OCI-LY7 (cell line): ENCODE measurements around the gene NPDC1. TPM values are rescaled to one million over a fixed set of nuclear protein-coding genes. Genes with fewer than 3 reads are reported as not detected.

Source experiments
- BruUV-seq: library from RNA; stranded (reverse); fragments of 400-500 nt; replicated peaks from 2 replicates; lab custom pipeline; 2021; lab: Mats Ljungman, UMichigan
- CTCF ChIA-PET: fragments of 300-600 bp; sonication (Branson Sonifier 250); formaldehyde crosslinking; loops from one replicate; lab custom pipeline; 2022; ENCODE audit warnings: antibody characterized with exemption; ENCODE audit not compliant: unreplicated experiment; lab: Charles Lee
- POLR2A ChIA-PET: fragments of 300-600 bp; sonication (Branson Sonifier 250); formaldehyde crosslinking; loops from one replicate; lab custom pipeline; 2022; ENCODE audit warnings: antibody characterized with exemption; lab: Charles Lee
- DNase-seq: peaks from one replicate; pipeline ENCODE4 v3.0.0-alpha.2; 2015; ENCODE audit warnings: low spot score
- H2AFZ ChIP-seq: fragments of 200-600 bp; sonication (generic), shearing (Covaris generic); 2 replicates; pipeline ENCODE4 v1.6.1; 2014; ENCODE audit warnings: mild to moderate bottlenecking, antibody characterized with exemption, low read length, moderate library complexity
- H3K27ac ChIP-seq: fragments of 200-600 bp; sonication (generic); 2 replicates; pipeline ENCODE4 v1.5.1; 2014; ENCODE audit warnings: mixed run types, low read depth, mild to moderate bottlenecking, moderate library complexity, low read length, inconsistent platforms; ENCODE audit not compliant: poor library complexity, severe bottlenecking
- H3K36me3 ChIP-seq: fragments of 200-600 bp; sonication (generic); 2 replicates; pipeline ENCODE4 v1.6.1; 2014; ENCODE audit warnings: mild to moderate bottlenecking, antibody characterized with exemption, low read length, moderate library complexity, mixed read lengths; ENCODE audit not compliant: insufficient read depth
- H3K4me1 ChIP-seq: fragments of 200-600 bp; sonication (generic); 2 replicates; pipeline ENCODE4 v1.5.1; 2014; ENCODE audit warnings: mild to moderate bottlenecking, low read length; ENCODE audit not compliant: insufficient read depth, poor library complexity, severe bottlenecking
- H3K4me2 ChIP-seq: fragments of 200-600 bp; sonication (generic); 2 replicates; pipeline ENCODE4 v1.6.1; 2014; ENCODE audit warnings: mild to moderate bottlenecking, low read length
- H3K4me3 ChIP-seq: fragments of 200-600 bp; sonication (generic); 2 replicates; pipeline ENCODE4 v1.5.1; 2014; ENCODE audit warnings: mild to moderate bottlenecking, low read depth, low read length; ENCODE audit not compliant: poor library complexity, severe bottlenecking
- H3K79me2 ChIP-seq: fragments of 200-600 bp; sonication (generic); 2 replicates; pipeline ENCODE4 v1.6.1; 2016; ENCODE audit warnings: low read depth, mild to moderate bottlenecking, low read length, moderate library complexity, mixed read lengths; ENCODE audit not compliant: insufficient read depth
- H3K9me2 ChIP-seq: fragments of 200-600 bp; sonication (generic); 2 replicates; pipeline ENCODE4 v1.6.1; 2016; ENCODE audit warnings: mild to moderate bottlenecking, low read length, mixed read lengths; ENCODE audit not compliant: insufficient read depth
- H3K9me3 ChIP-seq: fragments of 200-600 bp; sonication (generic); 2 replicates; pipeline ENCODE4 v1.6.1; 2014; ENCODE audit warnings: mild to moderate bottlenecking, mixed run types, low read length, mixed read lengths
- H4K20me1 ChIP-seq: fragments of 200-600 bp; sonication (generic); 2 replicates; pipeline ENCODE4 v1.6.1; 2014; ENCODE audit warnings: mild to moderate bottlenecking, antibody characterized with exemption, low read length, moderate library complexity, mixed read lengths; ENCODE audit not compliant: insufficient read depth
- EZH2phosphoT487 ChIP-seq: fragments of 200-600 bp; sonication (generic); IDR thresholded peaks from 2 replicates; pipeline ENCODE4 v1.6.1; 2018; ENCODE audit warnings: low read depth, borderline replicate concordance, mild to moderate bottlenecking, mixed run types, antibody characterized with exemption, low read length, moderate library complexity, mixed read lengths
- intact Hi-C: fragments of 100-400 bp; cut with micrococcal nuclease; formaldehyde crosslinking; loops from one replicate; pipeline ENCODE4 v1.10.0; 2022; ENCODE audit not compliant: unreplicated experiment
- total RNA-seq, 2 experiments: library from RNA; depleted of rRNA in 1 of 2; stranded (reverse); fragments of >200 nt in 1 of 2; shearing (Covaris generic) in 1 of 2; gene quantifications; 2 replicates each; pipeline ENCODE4 v1.2.3, GENCODE V29; 2014 to 2022
- TF ChIP-seq, protein P1 (sequence below): fragments of 200-600 bp; sonication (generic); conservative IDR thresholded peaks from 2 replicates; pipeline ENCODE4 v1.5.1; 2014; ENCODE audit warnings: mild to moderate bottlenecking, antibody characterized with exemption, low read length, moderate library complexity, mixed read lengths

The NPDC1 gene
- total RNA-seq, 2 experiments from 2014 or later: 0.32 to 0.38 TPM

DNA sequence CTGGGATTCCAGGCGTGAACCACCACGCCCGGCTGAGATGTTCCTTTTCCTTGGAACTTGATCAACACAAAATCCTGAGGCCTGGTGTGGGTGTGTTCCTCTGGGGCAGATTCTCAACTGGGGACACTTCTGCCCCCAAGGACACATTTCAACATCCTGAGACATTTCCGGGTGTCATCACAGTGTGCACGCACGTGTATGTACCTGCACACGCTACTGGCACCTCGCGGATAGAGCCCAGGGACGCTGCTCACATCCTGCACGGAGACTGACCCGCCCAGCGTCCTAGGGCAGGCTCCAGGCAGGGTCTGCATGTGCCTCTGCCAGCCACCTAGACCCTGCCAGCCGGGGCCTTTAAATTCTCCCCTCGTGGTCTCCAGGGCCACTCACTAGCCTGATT, 16.4 kb upstream of the NPDC1 start:
- POLR2A ChIA-PET: no interaction called here
- TF ChIP-seq, protein P1, sequence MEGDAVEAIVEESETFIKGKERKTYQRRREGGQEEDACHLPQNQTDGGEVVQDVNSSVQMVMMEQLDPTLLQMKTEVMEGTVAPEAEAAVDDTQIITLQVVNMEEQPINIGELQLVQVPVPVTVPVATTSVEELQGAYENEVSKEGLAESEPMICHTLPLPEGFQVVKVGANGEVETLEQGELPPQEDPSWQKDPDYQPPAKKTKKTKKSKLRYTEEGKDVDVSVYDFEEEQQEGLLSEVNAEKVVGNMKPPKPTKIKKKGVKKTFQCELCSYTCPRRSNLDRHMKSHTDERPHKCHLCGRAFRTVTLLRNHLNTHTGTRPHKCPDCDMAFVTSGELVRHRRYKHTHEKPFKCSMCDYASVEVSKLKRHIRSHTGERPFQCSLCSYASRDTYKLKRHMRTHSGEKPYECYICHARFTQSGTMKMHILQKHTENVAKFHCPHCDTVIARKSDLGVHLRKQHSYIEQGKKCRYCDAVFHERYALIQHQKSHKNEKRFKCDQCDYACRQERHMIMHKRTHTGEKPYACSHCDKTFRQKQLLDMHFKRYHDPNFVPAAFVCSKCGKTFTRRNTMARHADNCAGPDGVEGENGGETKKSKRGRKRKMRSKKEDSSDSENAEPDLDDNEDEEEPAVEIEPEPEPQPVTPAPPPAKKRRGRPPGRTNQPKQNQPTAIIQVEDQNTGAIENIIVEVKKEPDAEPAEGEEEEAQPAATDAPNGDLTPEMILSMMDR: no peak
- no peak for TF ChIP-seq EZH2phosphoT487
- no peak overlapping the region for H2AFZ ChIP-seq
- H3K4me2 ChIP-seq: no peak overlapping the region
- CTCF ChIA-PET: no interaction called here
- no peak overlapping the region for H3K4me3 ChIP-seq
- peaks cover 23% of the 10 kb centered on the region; the same call in 1 of the 2 replicates for H3K36me3 ChIP-seq
- H3K79me2 ChIP-seq: no peaks in the 10 kb centered on the region
- H3K9me3 ChIP-seq: no peaks in the 10 kb centered on the region
- H3K27ac ChIP-seq: no peak overlapping the region
- H3K9me2 ChIP-seq: no peaks in the 10 kb centered on the region
- TSS peak; percentile 89 for BruUV-seq
- intact Hi-C loops: no loop called here
- no peaks in the 10 kb centered on the region for H3K4me1 ChIP-seq
- DNase-seq: no peak
- H4K20me1 ChIP-seq: no peaks in the 10 kb centered on the region

DNA sequence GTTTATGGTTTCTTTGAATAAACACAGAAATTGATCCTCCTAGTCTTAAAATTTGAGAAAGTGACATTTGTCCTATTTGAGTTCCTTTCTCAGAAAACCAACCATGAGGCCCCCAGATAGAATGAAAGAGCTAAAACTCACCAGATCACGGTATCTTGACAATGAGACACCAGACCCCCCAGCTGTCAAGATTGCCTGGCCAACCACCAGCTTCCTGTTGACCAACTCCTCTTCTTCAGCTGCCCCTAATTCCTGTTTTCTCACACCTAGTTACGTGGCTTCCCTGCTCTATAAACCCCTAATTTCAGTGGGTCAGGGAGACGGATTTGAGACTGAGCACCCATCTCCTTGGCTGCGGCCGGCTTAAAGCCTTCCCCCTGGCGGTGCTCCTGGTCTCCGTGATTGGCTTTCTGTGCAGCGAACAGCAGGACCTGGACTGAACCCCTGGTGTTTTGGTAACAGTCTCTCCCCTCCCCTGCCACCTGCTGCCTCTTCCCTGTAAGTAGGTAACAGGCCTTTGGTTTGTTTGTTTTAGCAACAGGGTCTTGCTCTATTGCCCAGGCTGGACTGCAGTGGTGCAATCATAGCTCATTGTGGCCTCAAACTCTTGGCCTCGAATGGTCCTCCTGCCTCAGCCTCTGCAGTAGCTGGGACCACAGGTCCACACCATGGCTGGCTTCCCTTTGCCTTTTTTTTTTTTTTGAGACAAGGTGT, 12.7 kb upstream of the NPDC1 start:
- Histone ChIP-seq H2AFZ (no peak overlapping the region), H3K4me3 (no peak overlapping the region), H3K4me2 (no peak overlapping the region), H4K20me1 (no peaks in the 10 kb centered on the region), H3K27ac (no peak overlapping the region), H3K79me2 (no peaks in the 10 kb centered on the region), H3K36me3 (peaks cover 5% of the 10 kb centered on the region; the same call in 1 of the 2 replicates), H3K9me2 (no peaks in the 10 kb centered on the region), H3K4me1 (no peaks in the 10 kb centered on the region), H3K9me3 (no peaks in the 10 kb centered on the region)
- CTCF ChIA-PET: interaction anchor here (0.5 kb wide), 1 partner anchor 64 kb away, joined by 3 read pairs; no protein-coding TSS in a partner anchor
- intact Hi-C loops: no loop called here
- POLR2A ChIA-PET: no interaction called here
- TF ChIP-seq, protein P1: no peak
- no peak for TF ChIP-seq EZH2phosphoT487
- DNase-seq: no peak
- no TSS peak for BruUV-seq

DNA sequence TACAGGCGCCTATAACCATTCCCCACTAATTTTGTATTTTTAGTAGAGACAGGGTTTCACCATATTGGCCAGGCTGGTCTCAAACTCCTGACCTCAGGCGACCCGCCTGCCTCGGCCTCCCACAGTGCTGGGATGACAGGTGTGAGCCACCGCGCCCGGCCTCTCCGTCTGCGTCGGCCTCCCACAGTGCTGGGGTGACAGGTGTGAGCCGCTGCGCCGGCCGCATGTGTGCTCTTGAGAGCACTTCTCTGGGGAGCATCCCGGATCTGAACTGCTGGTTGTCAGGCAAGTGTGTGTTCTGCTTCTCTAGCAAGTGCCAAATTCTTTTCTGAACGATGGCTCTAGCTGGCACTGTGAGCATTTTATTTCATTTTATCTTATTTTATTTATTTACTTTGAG, 11.6 kb upstream of the NPDC1 start:
- Histone ChIP-seq H4K20me1 (no peaks in the 10 kb centered on the region), H3K9me2 (no peaks in the 10 kb centered on the region), H2AFZ (no peak overlapping the region), H3K36me3 (no peaks in the 10 kb centered on the region), H3K9me3 (no peaks in the 10 kb centered on the region), H3K27ac (no peak overlapping the region), H3K4me1 (no peaks in the 10 kb centered on the region), H3K4me2 (no peak overlapping the region), H3K4me3 (no peak overlapping the region), H3K79me2 (no peaks in the 10 kb centered on the region)
- POLR2A ChIA-PET: no interaction called here
- intact Hi-C loops: no loop called here
- CTCF ChIA-PET: no interaction called here
- DNase-seq: no peak
- TF ChIP-seq EZH2phosphoT487: no peak
- TF ChIP-seq, protein P1: no peak
- BruUV-seq: no TSS peak
